HepG2 (cell line): Measurements from ENCODE around the gene TBL2. TPM values are rescaled to one million over a fixed set of nuclear protein-coding genes. Genes with fewer than 3 reads are reported as not detected.

Experiments used
- DNMT3B ChIP-seq: conservative IDR thresholded peaks from 2 replicates; pipeline ENCODE4 v1.6.1; 2016; ENCODE audit warnings: missing biosample characterization, control low read depth
- FOXK2 ChIP-seq: fragments of 450-650 bp; IDR thresholded peaks from 2 replicates; pipeline ENCODE4 v1.6.1; 2016
- MBNL3 ChIP-seq: fragments of 250-450 bp; sonication (Bioruptor Pico); conservative IDR thresholded peaks from 2 replicates; pipeline ENCODE4 v1.8.0; 2022; ENCODE audit warnings: mild to moderate bottlenecking, inconsistent platforms
- MEIS2 ChIP-seq: sonication (generic); formaldehyde crosslinking; IDR thresholded peaks from 2 replicates; pipeline ENCODE4 v1.9.0; 2021; ENCODE audit warnings: mild to moderate bottlenecking, missing genetic modification reagents
- PAF1 ChIP-seq: IDR thresholded peaks from 2 replicates; pipeline ENCODE4 v1.6.1; 2016; ENCODE audit warnings: missing genetic modification reagents, missing compliant biosample characterization
- POLR2G ChIP-seq: fragments of 200-400 bp; formaldehyde crosslinking; IDR thresholded peaks from 2 replicates; pipeline ENCODE4 v1.6.1; 2018; ENCODE audit warnings: mild to moderate bottlenecking, low read depth, low read length, moderate library complexity
- SKIL ChIP-seq: sonication (generic); formaldehyde crosslinking; IDR thresholded peaks from 2 replicates; pipeline ENCODE4 v1.8.0; 2022; ENCODE audit warnings: missing genetic modification reagents, mild to moderate bottlenecking, moderate library complexity, borderline replicate concordance
- SPEN ChIP-seq: sonication (generic); formaldehyde crosslinking; IDR thresholded peaks from 2 replicates; pipeline ENCODE4 v1.5.1; 2020; ENCODE audit warnings: low read depth, mild to moderate bottlenecking, missing genetic modification reagents
- SYNCRIP ChIP-seq: fragments of 200-400 bp; formaldehyde crosslinking; IDR thresholded peaks from 2 replicates; pipeline ENCODE4 v1.6.1; 2018; ENCODE audit warnings: mild to moderate bottlenecking, low read depth, low read length; ENCODE audit not compliant: insufficient read depth
- TCF12 ChIP-seq, 2 experiments: fragments of 450-650 bp in 1 of 2; sonication (generic) in 1 of 2; formaldehyde crosslinking in 1 of 2; IDR thresholded peaks; 2 replicates each; pipeline versions ENCODE4 v1.6.1 to v1.8.0; 2017 to 2022; ENCODE audit warnings: antibody characterized with exemption in 1 of 2, mild to moderate bottlenecking in 1 of 2, missing genetic modification reagents in 1 of 2, moderate library complexity in 1 of 2
- ZBTB21 ChIP-seq: sonication (generic); formaldehyde crosslinking; IDR thresholded peaks from 2 replicates; pipeline ENCODE4 v1.4.0; 2020; ENCODE audit warnings: missing genetic modification reagents
- ZBTB34 ChIP-seq: sonication (generic); formaldehyde crosslinking; IDR thresholded peaks from 2 replicates; pipeline ENCODE4 v1.8.0; 2022; ENCODE audit warnings: mild to moderate bottlenecking, missing genetic modification reagents
- ZNF282 ChIP-seq: fragments of 450-650 bp; IDR thresholded peaks from 2 replicates; pipeline ENCODE4 v1.6.1; 2018; ENCODE audit not compliant: partially characterized antibody
- ZNF672 ChIP-seq: sonication (generic); formaldehyde crosslinking; IDR thresholded peaks from 2 replicates; pipeline ENCODE4 v1.8.1; 2022; ENCODE audit warnings: missing genetic modification reagents
- ZNF703 ChIP-seq: sonication (generic); formaldehyde crosslinking; IDR thresholded peaks from 2 replicates; pipeline ENCODE4 v1.5.1; 2020; ENCODE audit warnings: missing genetic modification reagents, mild to moderate bottlenecking, moderate library complexity, borderline replicate concordance
- ZNF737 ChIP-seq: sonication (generic); formaldehyde crosslinking; IDR thresholded peaks from 2 replicates; pipeline ENCODE4 v1.5.0; 2020; ENCODE audit warnings: missing genetic modification reagents, mild to moderate bottlenecking, borderline replicate concordance
- ZNF768 ChIP-seq: sonication (generic); formaldehyde crosslinking; IDR thresholded peaks from 2 replicates; pipeline ENCODE4 v1.4.0; 2020; ENCODE audit warnings: missing genetic modification reagents
- ZNF816 ChIP-seq: sonication (generic); formaldehyde crosslinking; IDR thresholded peaks from 2 replicates; pipeline ENCODE4 v1.8.0; 2022; ENCODE audit warnings: missing genetic modification reagents, mild to moderate bottlenecking, borderline replicate concordance
- polyA plus RNA-seq, 8 experiments: library from polyadenylated mRNA; depleted of rRNA in 3 of 8; stranded (reverse) in 7 of 8; unstranded in 1 of 8; fragments of >200 nt; fragmentation: Illumina TruSeq in 4 of 8; extraction: Trizol in 4 of 8; gene quantifications; 2 replicates each; pipeline versions ENCODE4 v1.2.1 to v1.2.3, GENCODE V29; 2011 to 2016; ENCODE audit warnings: low read depth in 4 of 8, missing spikeins in 1 of 8, mixed read lengths in 1 of 8; ENCODE audit not compliant: insufficient read depth in 1 of 8
- total RNA-seq, 5 experiments: library from RNA; depleted of rRNA; stranded (reverse); fragments of >200 nt; fragmentation: Illumina TruSeq; extraction: Trizol; gene quantifications; 2 replicates each; pipeline ENCODE4 v1.2.3, GENCODE V29; 2016; ENCODE audit warnings: low read depth in 1 of 5
- TF ChIP-seq, protein P1 (sequence below): sonication (generic); formaldehyde crosslinking; IDR thresholded peaks from 2 replicates; pipeline ENCODE4 v1.4.0; 2020; ENCODE audit warnings: missing genetic modification reagents
- TF ChIP-seq, protein P2 (sequence below): sonication (generic); formaldehyde crosslinking; IDR thresholded peaks from 2 replicates; pipeline ENCODE4 v1.4.0; 2020; ENCODE audit warnings: missing genetic modification reagents
- TF ChIP-seq, protein P3 (sequence below): sonication (generic); formaldehyde crosslinking; IDR thresholded peaks from 2 replicates; pipeline ENCODE4 v1.8.0; 2022; ENCODE audit warnings: mild to moderate bottlenecking, missing genetic modification reagents; ENCODE audit not compliant: insufficient replicate concordance

Gene TBL2
- total and polyA plus RNA-seq, 2 of the 13 experiments (the other 11 are each of a cell fraction or from before 2014, with no cell fraction given), result 43.4 to 47.2 TPM

- no peak for TF ChIP-seq SKIL (CRISPR knock-in tag)
- no peak for TF ChIP-seq ZNF816 (CRISPR knock-in tag)
- TF ChIP-seq MEIS2 (CRISPR knock-in tag), result no peak
- TF ChIP-seq MBNL3 (CRISPR knock-in tag), result no peak
- TF ChIP-seq, protein P1, sequence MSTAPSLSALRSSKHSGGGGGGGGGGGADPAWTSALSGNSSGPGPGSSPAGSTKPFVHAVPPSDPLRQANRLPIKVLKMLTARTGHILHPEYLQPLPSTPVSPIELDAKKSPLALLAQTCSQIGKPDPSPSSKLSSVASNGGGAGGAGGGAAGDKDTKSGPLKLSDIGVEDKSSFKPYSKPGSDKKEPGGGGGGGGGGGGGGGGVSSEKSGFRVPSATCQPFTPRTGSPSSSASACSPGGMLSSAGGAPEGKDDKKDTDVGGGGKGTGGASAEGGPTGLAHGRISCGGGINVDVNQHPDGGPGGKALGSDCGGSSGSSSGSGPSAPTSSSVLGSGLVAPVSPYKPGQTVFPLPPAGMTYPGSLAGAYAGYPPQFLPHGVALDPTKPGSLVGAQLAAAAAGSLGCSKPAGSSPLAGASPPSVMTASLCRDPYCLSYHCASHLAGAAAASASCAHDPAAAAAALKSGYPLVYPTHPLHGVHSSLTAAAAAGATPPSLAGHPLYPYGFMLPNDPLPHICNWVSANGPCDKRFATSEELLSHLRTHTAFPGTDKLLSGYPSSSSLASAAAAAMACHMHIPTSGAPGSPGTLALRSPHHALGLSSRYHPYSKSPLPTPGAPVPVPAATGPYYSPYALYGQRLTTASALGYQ (CRISPR knock-in tag), result no peak
- peak; percentile 81; the same call in 1 of the 2 replicates for TF ChIP-seq PAF1 (CRISPR knock-in tag)
- no peak for TF ChIP-seq TCF12 (IDR thresholded peaks at IDR 0.05)
- no peak for TF ChIP-seq TCF12 (CRISPR knock-in tag; IDR thresholded peaks at IDR 0.05)
- no peak for TF ChIP-seq SPEN (CRISPR knock-in tag)
- TF ChIP-seq, protein P2, sequence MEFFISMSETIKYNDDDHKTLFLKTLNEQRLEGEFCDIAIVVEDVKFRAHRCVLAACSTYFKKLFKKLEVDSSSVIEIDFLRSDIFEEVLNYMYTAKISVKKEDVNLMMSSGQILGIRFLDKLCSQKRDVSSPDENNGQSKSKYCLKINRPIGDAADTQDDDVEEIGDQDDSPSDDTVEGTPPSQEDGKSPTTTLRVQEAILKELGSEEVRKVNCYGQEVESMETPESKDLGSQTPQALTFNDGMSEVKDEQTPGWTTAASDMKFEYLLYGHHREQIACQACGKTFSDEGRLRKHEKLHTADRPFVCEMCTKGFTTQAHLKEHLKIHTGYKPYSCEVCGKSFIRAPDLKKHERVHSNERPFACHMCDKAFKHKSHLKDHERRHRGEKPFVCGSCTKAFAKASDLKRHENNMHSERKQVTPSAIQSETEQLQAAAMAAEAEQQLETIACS, result no peak
- TF ChIP-seq, protein P3, sequence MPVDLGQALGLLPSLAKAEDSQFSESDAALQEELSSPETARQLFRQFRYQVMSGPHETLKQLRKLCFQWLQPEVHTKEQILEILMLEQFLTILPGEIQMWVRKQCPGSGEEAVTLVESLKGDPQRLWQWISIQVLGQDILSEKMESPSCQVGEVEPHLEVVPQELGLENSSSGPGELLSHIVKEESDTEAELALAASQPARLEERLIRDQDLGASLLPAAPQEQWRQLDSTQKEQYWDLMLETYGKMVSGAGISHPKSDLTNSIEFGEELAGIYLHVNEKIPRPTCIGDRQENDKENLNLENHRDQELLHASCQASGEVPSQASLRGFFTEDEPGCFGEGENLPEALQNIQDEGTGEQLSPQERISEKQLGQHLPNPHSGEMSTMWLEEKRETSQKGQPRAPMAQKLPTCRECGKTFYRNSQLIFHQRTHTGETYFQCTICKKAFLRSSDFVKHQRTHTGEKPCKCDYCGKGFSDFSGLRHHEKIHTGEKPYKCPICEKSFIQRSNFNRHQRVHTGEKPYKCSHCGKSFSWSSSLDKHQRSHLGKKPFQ (CRISPR knock-in tag), result no peak
- TF ChIP-seq ZBTB21 (CRISPR knock-in tag), result no peak
- TF ChIP-seq ZBTB34 (CRISPR knock-in tag), result no peak
- peak; percentile 61; the same call in 1 of the 2 replicates for TF ChIP-seq POLR2G
- TF ChIP-seq FOXK2, result 0 out of 2 replicates have a peak, but pooled peaks have one; percentile 27
- TF ChIP-seq ZNF703 (CRISPR knock-in tag), result no peak
- no peak for TF ChIP-seq SYNCRIP
- no peak for TF ChIP-seq ZNF737 (CRISPR knock-in tag)
- TF ChIP-seq ZNF282, result no peak
- 0 out of 2 replicates have a peak, but pooled peaks have one; percentile 43 for TF ChIP-seq ZNF672 (CRISPR knock-in tag)
- no peak for TF ChIP-seq ZNF768 (CRISPR knock-in tag)
- TF ChIP-seq DNMT3B (CRISPR knock-in tag), result no peak
These were observed 19.8 kb upstream of the TBL2 start (continued) for GRCh38 chr7:73597978-73598782.
